ENCODE measurements around the gene GOLPH3L. TPM values are rescaled to one million over a fixed set of nuclear protein-coding genes. Genes with fewer than 3 reads are reported as not detected.
A peak's percentile ranks its signal among the peaks of the same experiment; 100 is the strongest.

GOLPH3L gene
- total and polyA plus RNA-seq, 10 donors, result 9.0 to 31.0 (median 23.8) TPM

- DNase-seq, result no peak
- no peaks in the 10 kb centered on the region for H3K9me3 ChIP-seq
- intact Hi-C loops (cut with DNase I; ENCODE audit: low total_unique reads), result no loop called here
- no peak overlapping the region for H3K4me3 ChIP-seq
- no peaks in the 10 kb centered on the region for H3K27me3 ChIP-seq (replicated peaks in 1 of 7)
- TF ChIP-seq POLR2AphosphoS5 (IDR thresholded peaks at IDR 0.05), result no peak
- no peak for TF ChIP-seq CTCF (IDR thresholded peaks at IDR 0.05 in 8 of 11, conservative IDR thresholded peaks at IDR 0.05 in 3 of 11)
- no peak for TF ChIP-seq POLR2A (IDR thresholded peaks at IDR 0.05)
- H3K27ac ChIP-seq, result no peak overlapping the region
- H3K36me3 ChIP-seq, result peaks cover 0 to 71% (median 15%) of the 10 kb centered on the region in 6 donors
- 95 to 100% (median 99%) methylated on average over 3 of the region's 3 CpGs for WGBS, 5 donors
- H3K4me1 ChIP-seq, result peaks cover 0 to 27% (median 11%) of the 10 kb centered on the region in 6 donors
Observed at GRCh38 chr1:150686275-150686674, 10.7 kb downstream of the GOLPH3L start.

- H3K27me3 ChIP-seq (replicated peaks in 1 of 7), result no peaks in the 10 kb centered on the region
- WGBS, 5 donors, result 25 to 33% (median 30%) methylated on average over 1 of the region's 1 CpG
- H3K4me3 ChIP-seq, result no peak overlapping the region
- no peaks in the 10 kb centered on the region for H3K9me3 ChIP-seq
- H3K4me1 ChIP-seq, result peaks cover 0 to 18% (median 11%) of the 10 kb centered on the region in 6 donors
- H3K27ac ChIP-seq, result peak overlapping the region in 3 of 8 donors; percentile 29 to 37 (median 37)
- peaks cover 0 to 72% (median 10%) of the 10 kb centered on the region in 6 donors for H3K36me3 ChIP-seq
- intact Hi-C loops (cut with DNase I; ENCODE audit: low total_unique reads), result no loop called here
- TF ChIP-seq POLR2AphosphoS5 (IDR thresholded peaks at IDR 0.05) (no peak), CTCF (IDR thresholded peaks at IDR 0.05 in 8 of 11, conservative IDR thresholded peaks at IDR 0.05 in 3 of 11) (no peak), POLR2A (IDR thresholded peaks at IDR 0.05) (no peak)
- no peak for DNase-seq
Observed at GRCh38 chr1:150683914-150684313, 13.0 kb downstream of the GOLPH3L start.

- Histone ChIP-seq H3K27ac (no peak overlapping the region), H3K36me3 (peaks cover 0 to 67% (median 5%) of the 10 kb centered on the region in 6 donors), H3K27me3 (replicated peaks in 1 of 7) (no peaks in the 10 kb centered on the region), H3K4me3 (no peak overlapping the region), H3K9me3 (no peaks in the 10 kb centered on the region), H3K4me1 (peaks cover 0 to 6% (median 3%) of the 10 kb centered on the region in 6 donors)
- intact Hi-C loops (cut with DNase I; ENCODE audit: low total_unique reads), result no loop called here
- no peak for TF ChIP-seq POLR2AphosphoS5 (IDR thresholded peaks at IDR 0.05)
- TF ChIP-seq CTCF (IDR thresholded peaks at IDR 0.05 in 8 of 11, conservative IDR thresholded peaks at IDR 0.05 in 3 of 11), result no peak
- no peak for TF ChIP-seq POLR2A (IDR thresholded peaks at IDR 0.05)
- WGBS, 5 donors, result 94 to 98% (median 97%) methylated on average over 1 of the region's 1 CpG
- no peak for DNase-seq
Observed at GRCh38 chr1:150678988-150679387, 18.0 kb downstream of the GOLPH3L start.

- no peak for DNase-seq
- intact Hi-C loops (cut with DNase I; ENCODE audit: low total_unique reads), result no loop called here
- WGBS, 5 donors, result 91 to 96% (median 94%) methylated on average over 4 of the region's 4 CpGs
- TF ChIP-seq CTCF (IDR thresholded peaks at IDR 0.05 in 8 of 11, conservative IDR thresholded peaks at IDR 0.05 in 3 of 11), result no peak
- TF ChIP-seq POLR2AphosphoS5 (IDR thresholded peaks at IDR 0.05), result no peak
- no peak for TF ChIP-seq POLR2A (IDR thresholded peaks at IDR 0.05)
- Histone ChIP-seq H3K27me3 (replicated peaks in 1 of 7) (no peaks in the 10 kb centered on the region), H3K4me1 (no peaks in the 10 kb centered on the region), H3K4me3 (no peak overlapping the region), H3K27ac (no peak overlapping the region), H3K9me3 (no peaks in the 10 kb centered on the region), H3K36me3 (peaks cover 0 to 64% (median 4%) of the 10 kb centered on the region in 6 donors)
Observed at GRCh38 chr1:150674881-150675280, 22.1 kb downstream of the GOLPH3L start.

All from spleen (tissue), 11 donors.